ENCODE measurements around the gene CAPN14. TPM values are rescaled to one million over a fixed set of nuclear protein-coding genes. Genes with fewer than 3 reads are reported as not detected.

CAPN14 gene
- total and polyA plus RNA-seq, 2 of the 4 experiments (the other 2 are of a cell fraction) = under 0.01 to 0.09 TPM

- TF ChIP-seq BHLHE40 (IDR thresholded peaks at IDR 0.05; ENCODE audit: low read depth, low read length) (no peak), MXI1 (IDR thresholded peaks at IDR 0.05; ENCODE audit: borderline replicate concordance, low read depth, low read length) (no peak), RFX5 (IDR thresholded peaks at IDR 0.05; ENCODE audit: low read depth, low read length) (no peak), RAD21 (IDR thresholded peaks at IDR 0.05; ENCODE audit: low read length) (no peak), FOS (IDR thresholded peaks at IDR 0.05; ENCODE audit: low read depth, low read length) (no peak), MAFK (IDR thresholded peaks at IDR 0.05; ENCODE audit: low read depth, low read length) (no peak), POLR2A (IDR thresholded peaks at IDR 0.05; ENCODE audit: low read depth, low read length) (no peak), SMC3 (IDR thresholded peaks at IDR 0.05; ENCODE audit: low read depth, low read length) (no peak)
Observed at GRCh38 chr2:31253356-31254131, 36.2 kb upstream of the CAPN14 start (continued).
